G401 (cell line): ENCODE results near the gene SLC1A2. TPM values are rescaled to one million over a fixed set of nuclear protein-coding genes. Genes with fewer than 3 reads are reported as not detected.

Experiments used
- DNase-seq: peaks from one replicate; pipeline ENCODE4 v3.0.0-alpha.2; 2015; ENCODE audit warnings: low spot score
- in situ Hi-C: cut with HindIII; loops from 2 replicates; pipeline ENCODE4 v1.10.0; 2016; ENCODE audit warnings: low sequenced_read_pairs, mixed read lengths
- total RNA-seq: library from RNA; depleted of rRNA; stranded (reverse); fragments of >200 nt; shearing (Covaris generic); gene quantifications from 2 replicates; pipeline ENCODE4 v1.2.3, GENCODE V29; 2014

Gene SLC1A2
- total RNA-seq, 1 experiment from 2014 or later: 0.14 TPM

DNA sequence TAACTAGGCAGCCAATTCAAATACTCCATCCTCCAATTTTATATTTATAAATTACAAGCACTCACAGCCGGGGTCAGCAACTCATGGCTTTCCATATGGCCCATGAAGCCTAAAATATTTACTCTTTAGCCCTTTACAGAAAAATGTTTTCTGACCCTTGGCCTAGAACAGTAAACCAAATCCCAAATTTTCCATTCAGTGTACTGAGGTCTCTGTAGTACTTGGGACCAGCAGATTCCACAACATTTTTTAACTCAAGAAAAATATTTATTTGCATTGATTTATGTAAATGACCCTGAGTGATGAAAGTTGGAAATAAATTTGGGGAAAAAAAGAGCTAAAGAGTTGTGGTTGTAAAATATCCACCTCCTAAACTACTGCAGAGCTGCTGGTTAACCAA, 82.6 kb downstream of the SLC1A2 start:
- DNase-seq: no peak
- in situ Hi-C loops: no loop called here

- DNase-seq: no peak
- in situ Hi-C loops: no loop called here
These were observed 84.1 kb downstream of the SLC1A2 start for GRCh38 chr11:35335226-35335625.

- DNase-seq: no peak
These were observed 84.8 kb downstream of the SLC1A2 start for GRCh38 chr11:35334385-35335090.

DNA sequence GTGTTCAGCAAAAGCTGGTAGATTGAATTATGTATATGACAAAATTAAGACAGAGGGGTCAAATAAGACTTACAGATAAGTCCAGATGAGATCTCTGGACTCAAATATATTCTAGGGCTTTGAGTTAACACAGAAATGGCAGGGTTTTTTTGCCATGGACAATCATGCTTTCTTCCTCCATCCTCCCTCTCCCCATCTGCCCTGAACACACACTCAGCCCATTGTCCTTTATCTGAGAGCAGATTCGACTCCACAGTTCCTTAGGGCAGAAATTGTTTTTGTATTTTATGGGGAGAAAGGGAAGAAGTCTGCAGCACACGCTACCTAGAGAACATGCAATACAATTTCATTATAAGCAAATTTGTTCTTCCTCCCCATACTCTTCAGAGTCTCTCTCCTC, 86.8 kb downstream of the SLC1A2 start:
- in situ Hi-C loops: no loop called here

More at GRCh38 chr11:35334385-35335090, 84.8 kb downstream of the SLC1A2 start:
- in situ Hi-C loops: no loop called here

GRCh38 chr11:35330931-35331330, 88.4 kb downstream of the SLC1A2 start:
- in situ Hi-C loops: no loop called here
- no peak for DNase-seq

More for the DNA sequence above, 86.8 kb downstream of the SLC1A2 start:
- DNase-seq: no peak

DNA sequence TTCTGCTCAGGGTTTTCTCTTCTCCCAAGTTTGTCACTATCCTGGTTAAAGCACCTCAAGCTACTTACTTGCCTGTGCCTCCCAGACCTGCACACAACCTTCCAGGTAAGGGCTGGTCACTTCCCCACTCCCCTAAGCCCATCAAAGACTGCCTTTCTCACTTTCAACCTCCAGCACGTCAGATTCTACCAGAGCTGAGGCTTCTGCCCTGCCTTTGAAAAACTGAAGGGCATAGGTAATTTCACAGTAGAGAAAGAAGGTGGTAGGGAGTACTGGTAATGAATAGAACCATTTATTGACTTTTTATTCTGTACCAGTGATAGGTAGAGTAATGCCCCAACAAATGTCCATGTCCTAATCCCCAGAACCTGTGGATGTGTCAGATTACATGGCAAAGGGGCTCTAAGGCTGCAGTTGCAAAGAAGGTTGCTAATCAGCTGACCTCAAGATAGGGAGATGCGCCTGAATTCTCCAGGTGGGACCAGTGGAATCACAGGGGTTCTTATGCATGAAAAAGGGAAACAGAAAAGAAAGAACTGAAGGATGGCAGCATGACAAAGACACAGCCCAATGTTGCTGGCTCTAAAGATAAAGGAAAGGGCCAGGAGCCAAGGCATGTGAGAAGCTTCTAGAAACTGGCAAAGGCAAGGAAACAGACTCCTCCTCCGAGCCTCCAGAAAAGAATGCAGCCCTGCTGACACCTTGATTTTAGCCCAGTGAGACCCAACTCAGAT, 89.0 kb downstream of the SLC1A2 start:
- in situ Hi-C loops: no loop called here
- no peak for DNase-seq

GRCh38 chr11:35327829-35328228, 91.5 kb downstream of the SLC1A2 start:
- in situ Hi-C loops: no loop called here
- DNase-seq: no peak

DNA sequence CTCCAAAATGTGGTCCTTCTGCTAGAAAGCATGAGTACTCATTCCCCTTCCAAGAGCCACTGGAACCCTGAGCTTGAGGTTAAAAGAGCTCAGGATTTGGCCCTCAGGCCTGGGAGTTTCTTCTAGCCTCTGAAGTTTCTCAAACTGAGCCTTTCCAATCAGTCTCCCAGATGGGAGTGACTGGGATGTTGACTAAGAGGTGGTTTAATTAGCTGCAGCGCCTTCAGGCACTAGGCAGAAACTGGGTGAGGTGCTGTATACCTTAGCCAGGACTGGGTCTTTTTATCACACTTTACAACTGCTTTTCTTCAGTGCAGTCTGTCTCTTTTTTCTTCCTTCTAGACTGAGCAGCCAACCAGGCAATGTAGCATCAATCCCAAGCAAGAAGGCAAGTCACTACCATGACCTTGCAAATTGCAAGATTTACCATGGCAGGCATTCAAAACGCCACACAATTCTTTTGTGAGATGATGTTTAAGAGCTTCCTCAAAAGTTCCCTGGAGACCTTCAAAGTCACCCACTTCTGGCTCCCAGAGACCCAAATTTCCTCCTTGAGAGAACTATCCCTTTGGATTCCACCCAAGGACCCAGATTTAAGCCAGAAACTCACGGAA, 93.0 kb downstream of the SLC1A2 start:
- in situ Hi-C loops: no loop called here
- DNase-seq: no peak

DNA sequence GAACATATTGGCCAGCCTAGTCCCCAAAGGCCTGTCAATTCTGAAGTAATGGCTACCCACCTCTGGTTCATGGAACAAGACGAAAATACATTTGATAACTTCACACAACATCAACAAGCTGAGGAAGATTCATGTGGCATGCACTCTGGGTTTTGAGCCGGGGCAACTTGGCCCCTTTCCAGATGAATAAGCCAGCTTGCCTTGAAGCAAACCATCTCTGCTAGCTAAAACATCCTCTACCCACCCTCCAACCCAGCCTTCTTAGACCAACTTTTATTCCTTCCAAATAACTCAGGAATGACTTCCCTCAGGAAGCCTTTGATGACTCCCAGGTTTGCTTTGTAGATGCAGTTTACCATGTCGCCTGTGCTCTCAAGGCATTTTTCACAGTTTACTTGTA, 94.4 kb downstream of the SLC1A2 start:
- in situ Hi-C loops: no loop called here
- DNase-seq: no peak

GRCh38 chr11:35324183-35324886, 95.0 kb downstream of the SLC1A2 start:
- in situ Hi-C loops: no loop called here

DNA sequence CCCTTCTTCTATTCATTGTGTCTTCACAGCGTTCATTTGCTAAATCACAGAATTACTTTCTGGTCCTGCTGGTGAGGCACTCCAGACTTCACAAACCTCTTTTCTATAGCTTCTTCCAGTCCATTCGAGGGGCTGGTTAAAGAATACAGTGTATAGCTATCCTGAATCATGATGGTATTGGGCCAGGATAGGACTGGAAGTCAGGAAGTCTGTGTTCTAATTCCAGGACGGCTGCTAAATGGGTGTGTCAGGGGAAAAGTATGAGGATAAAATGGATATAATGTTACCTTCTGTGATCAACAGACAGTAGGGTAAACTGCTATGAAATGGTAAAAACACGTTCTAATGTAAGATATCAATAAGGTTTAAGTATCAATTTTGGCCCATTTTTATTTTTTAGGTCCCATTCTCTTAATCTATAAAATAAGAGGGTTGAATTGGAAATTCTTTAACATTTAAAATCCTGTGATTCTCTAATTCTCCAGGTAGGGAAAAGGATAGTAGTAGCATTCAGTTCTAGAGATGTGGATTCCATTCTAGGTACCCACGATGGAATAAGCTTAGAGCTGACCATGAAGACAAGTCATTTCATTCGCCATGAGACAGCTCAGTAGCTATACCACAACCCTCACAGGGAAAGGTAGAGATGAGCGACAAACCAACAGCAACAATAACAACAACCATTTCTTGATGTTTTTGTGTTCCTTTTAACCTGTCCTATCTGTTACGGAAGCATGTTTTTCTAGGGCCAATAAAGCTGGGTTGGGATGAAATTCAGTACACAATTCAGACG, 96.1 kb downstream of the SLC1A2 start:
- in situ Hi-C loops: no loop called here

More at GRCh38 chr11:35324183-35324886, 95.0 kb downstream of the SLC1A2 start:
- no peak for DNase-seq

DNA sequence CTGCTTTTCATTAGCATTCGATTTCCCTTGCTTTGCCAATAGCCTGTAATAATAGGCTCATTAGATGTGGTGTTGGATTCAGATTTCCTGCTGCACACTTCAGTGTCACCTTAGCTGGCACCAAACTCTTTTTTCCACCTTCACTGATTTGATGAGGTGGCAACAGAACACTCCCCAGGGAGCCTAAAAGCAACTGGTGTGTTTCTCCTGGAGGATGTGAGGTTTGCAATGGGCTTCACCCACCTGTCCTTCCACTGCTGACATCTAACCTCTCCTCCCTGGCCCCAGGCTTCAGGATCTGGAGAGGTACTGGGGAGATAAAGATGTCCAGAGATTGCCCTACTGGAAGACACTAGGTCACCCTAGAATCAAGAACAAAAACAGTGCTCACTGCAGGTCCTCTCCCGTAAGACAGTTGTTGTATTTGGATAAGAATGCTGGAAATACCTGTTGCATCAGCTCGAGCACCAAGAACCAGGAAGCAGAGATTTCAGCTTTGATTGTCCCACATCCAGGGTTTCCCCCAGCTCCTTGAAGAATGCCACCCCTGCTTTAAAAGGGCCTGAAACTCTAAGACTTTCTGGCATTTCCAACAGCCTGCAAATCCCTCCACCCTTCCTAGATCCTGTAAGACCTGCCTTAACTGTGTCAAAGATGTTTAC, 96.9 kb downstream of the SLC1A2 start:
- in situ Hi-C loops: no loop called here
- no peak for DNase-seq

More for the DNA sequence above, 96.1 kb downstream of the SLC1A2 start:
- DNase-seq: no peak

- no peak for DNase-seq
- in situ Hi-C loops: no loop called here
These were observed 97.6 kb downstream of the SLC1A2 start for GRCh38 chr11:35321532-35322317.

DNA sequence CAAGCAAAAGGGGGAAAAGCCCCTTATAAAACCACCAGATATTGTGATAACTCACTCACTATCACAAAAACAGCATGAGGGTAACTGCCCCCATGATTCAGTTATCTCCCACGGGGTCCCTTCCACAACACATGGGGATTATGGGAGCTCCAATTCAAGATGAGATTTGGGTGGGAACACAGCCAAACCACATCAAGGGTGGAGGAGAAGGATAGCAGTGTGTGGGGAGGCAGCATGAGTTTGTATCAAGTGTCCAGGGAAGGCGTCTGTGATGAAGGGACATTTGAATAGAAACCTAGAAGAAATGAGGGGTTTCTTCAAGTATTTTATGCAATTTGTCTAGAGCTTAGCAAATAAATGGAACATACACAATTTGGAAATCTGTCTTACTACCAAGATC, 98.2 kb downstream of the SLC1A2 start:
- DNase-seq: no peak
- in situ Hi-C loops: no loop called here

- peak; percentile 50 for DNase-seq
- in situ Hi-C loops: no loop called here
These were observed 100.1 kb downstream of the SLC1A2 start for GRCh38 chr11:35318977-35319925.

DNA sequence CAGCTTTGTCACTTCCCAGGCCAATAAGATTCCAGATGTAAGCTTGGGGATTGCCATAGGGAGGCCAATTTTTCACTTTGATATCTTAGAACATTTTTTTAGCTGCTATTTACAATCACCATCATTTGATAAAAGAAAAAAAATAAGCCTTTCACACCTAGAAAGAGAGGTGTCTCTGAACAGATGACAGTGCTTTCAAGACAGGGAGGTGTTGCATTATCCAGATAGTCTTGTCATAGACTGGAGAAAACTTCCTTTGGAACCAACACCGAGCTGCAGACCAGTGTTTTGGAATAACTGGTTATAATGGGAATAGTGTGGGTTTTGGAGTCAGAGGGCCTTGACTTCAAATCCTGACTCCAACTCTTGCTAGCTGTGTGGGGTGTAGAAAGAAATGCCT, 101.0 kb downstream of the SLC1A2 start:
- in situ Hi-C loops: no loop called here
- no peak for DNase-seq

DNA sequence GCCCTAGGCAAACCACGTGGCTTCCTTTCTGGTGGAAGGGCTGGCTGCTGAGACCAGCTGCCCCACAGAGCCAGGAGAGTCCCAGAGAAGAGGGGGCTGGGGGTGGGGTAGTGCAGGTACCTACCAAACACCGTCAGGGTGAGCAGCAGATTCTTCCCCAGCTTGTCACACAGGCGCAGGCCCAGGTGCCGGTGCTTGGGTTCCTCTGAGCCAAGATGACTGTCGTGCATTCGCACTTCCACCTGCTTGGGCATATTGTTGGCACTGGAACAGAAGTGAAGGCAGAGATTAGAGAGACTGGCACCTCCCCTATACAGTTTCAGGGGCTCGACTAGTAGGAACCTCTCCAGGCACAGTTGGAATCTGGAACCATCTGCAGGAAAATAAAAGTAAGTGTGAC, 102.1 kb downstream of the SLC1A2 start:
- DNase-seq: peak; percentile 87
- in situ Hi-C loops: no loop called here
